Natural killer cell (primary cell): ENCODE measurements around the gene ARMH3. TPM values are rescaled to one million over a fixed set of nuclear protein-coding genes. Genes with fewer than 3 reads are reported as not detected.

ENCODE experiments used
- ATAC-seq, 3 donors: fragments of 150-1000 bp in 2 of 3; fragments of 200-7000 bp in 1 of 3; cut with Tn5 transposase; 1 replicate in 1 of 3; 2 replicates in 2 of 3; pipeline ENCODE4 v1.10.0; 2021; ENCODE audit warnings: mild to moderate bottlenecking in 2 of 3, moderate library complexity in 2 of 3
- DNase-seq, 2 donors: peaks; one replicate each; pipeline versions ENCODE4 v3.0.0 to v3.0.0-alpha.2; 2013 to 2021; ENCODE audit warnings: mixed read lengths in 1 of 2
- H3K27ac ChIP-seq: one replicate; pipeline ENCODE4 v1.5.1; 2013; ENCODE audit warnings: mild to moderate bottlenecking, low read length
- H3K27me3 ChIP-seq: one replicate; pipeline ENCODE4 v1.6.1; 2013; ENCODE audit warnings: low read length; ENCODE audit not compliant: control insufficient read depth, insufficient read depth
- H3K36me3 ChIP-seq: one replicate; pipeline ENCODE4 v1.6.1; 2013; ENCODE audit warnings: low read length; ENCODE audit not compliant: control insufficient read depth, insufficient read depth
- H3K4me1 ChIP-seq: one replicate; pipeline ENCODE4 v1.6.1; 2013; ENCODE audit warnings: low read length; ENCODE audit not compliant: control insufficient read depth, insufficient read depth
- H3K4me3 ChIP-seq: one replicate; pipeline ENCODE4 v1.5.1; 2013; ENCODE audit warnings: low read length
- H3K9me3 ChIP-seq: one replicate; pipeline ENCODE4 v1.6.1; 2013; ENCODE audit warnings: low read length; ENCODE audit not compliant: control insufficient read depth, insufficient read depth
- H3K27ac Mint-ChIP-seq, 2 donors: one replicate each; pipeline ENCODE4 v1.8.0; 2022; ENCODE audit warnings: mild to moderate bottlenecking in 2 of 2, mixed read lengths in 2 of 2, moderate library complexity in 1 of 2
- H3K27me3 Mint-ChIP-seq, 2 donors: one replicate each; pipeline ENCODE4 v1.8.0; 2022; ENCODE audit warnings: low read depth in 2 of 2, mixed read lengths in 2 of 2
- H3K36me3 Mint-ChIP-seq: one replicate; pipeline ENCODE4 v1.8.0; 2022; ENCODE audit warnings: mixed read lengths
- H3K4me1 Mint-ChIP-seq, 2 donors: one replicate each; pipeline ENCODE4 v1.8.0; 2022; ENCODE audit warnings: mixed read lengths in 2 of 2
- H3K4me3 Mint-ChIP-seq: one replicate; pipeline ENCODE4 v1.8.0; 2022; ENCODE audit warnings: mild to moderate bottlenecking, moderate library complexity, mixed read lengths
- H3K9me3 Mint-ChIP-seq, 2 donors: one replicate each; pipeline ENCODE4 v1.8.0; 2022; ENCODE audit warnings: mixed read lengths in 2 of 2
- WGBS: methylation state at CpG from one replicate; pipeline ENCODE4 v1.1.7; 2013; ENCODE audit warnings: missing lambda C conversion rate; ENCODE audit not compliant: insufficient coverage; 5-methylcytosine and 5-hydroxymethylcytosine counted together
- intact Hi-C: fragments of 100-400 bp; cut with micrococcal nuclease; formaldehyde crosslinking; loops from one replicate; pipeline ENCODE4 v1.14.2; 2022
- total RNA-seq, 4 donors: library from RNA; stranded (reverse); fragments of 120-200 nt in 1 of 4; gene quantifications; one replicate each; pipeline versions ENCODE4 v1.2.3 to v1.2.4, GENCODE V29; 2013 to 2022
- TF ChIP-seq, protein P1 (sequence below): fragments of 200-600 bp; IDR thresholded peaks from one replicate; pipeline ENCODE4 v1.8.0; 2022; ENCODE audit warnings: antibody characterized with exemption

ARMH3 gene
- total RNA-seq, 3 donors from 2014 or later (not counting 1 experiment from before 2014, with no cell fraction given) = 29.9 to 38.9 (median 35.4) TPM

DNA sequence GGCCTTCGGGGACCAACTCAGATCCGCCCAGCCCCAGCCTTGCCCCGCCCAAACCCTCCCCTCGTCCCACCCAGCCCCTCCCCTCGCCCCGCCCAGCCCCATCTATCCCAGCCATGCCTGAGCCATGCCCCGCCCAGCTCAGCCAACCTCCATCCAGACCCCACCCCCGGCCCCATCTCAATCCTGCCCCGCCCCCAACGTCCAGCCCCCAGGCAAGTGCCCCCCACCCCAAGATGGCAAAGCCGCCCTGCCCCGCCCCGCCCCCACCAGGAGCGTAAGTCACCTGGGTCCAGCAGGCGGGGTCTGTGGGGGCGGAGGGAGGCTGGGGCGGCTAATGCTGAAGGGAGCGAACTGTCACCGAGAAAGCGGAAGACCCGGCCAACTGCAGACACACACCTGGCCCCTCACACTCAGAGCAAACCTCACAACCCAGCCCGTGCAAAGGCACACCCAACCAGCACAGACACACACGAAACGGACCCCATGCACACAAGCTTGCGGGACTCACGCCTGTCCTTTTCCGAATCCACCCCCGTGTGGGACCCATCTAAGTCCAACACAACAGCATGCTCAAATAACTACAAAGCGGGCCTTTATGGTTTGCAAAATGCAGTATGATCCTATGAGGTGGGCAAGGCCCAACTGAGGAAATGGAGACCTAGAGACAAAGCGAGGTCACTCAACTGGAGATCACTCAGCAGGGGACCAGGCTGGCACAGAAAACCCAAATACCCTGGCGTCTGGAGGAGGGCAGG is 226.2 kb downstream of the ARMH3 start:
- no peaks in the 10 kb centered on the region for H3K27me3 ChIP-seq
- peak; percentile 19 to 21 (median 20) for ATAC-seq
- H3K4me3 ChIP-seq = peak overlapping the region; percentile 47
- Mint-ChIP-seq H3K27me3 (no peaks in the 10 kb centered on the region), H3K27ac (peak overlapping the region; percentile 93 to 94), H3K4me1 (peaks cover 26 to 39% of the 10 kb centered on the region in 2 donors), H3K4me3 (peak overlapping the region; percentile 90), H3K36me3 (no peaks in the 10 kb centered on the region), H3K9me3 (no peaks in the 10 kb centered on the region)
- TF ChIP-seq, protein P1, sequence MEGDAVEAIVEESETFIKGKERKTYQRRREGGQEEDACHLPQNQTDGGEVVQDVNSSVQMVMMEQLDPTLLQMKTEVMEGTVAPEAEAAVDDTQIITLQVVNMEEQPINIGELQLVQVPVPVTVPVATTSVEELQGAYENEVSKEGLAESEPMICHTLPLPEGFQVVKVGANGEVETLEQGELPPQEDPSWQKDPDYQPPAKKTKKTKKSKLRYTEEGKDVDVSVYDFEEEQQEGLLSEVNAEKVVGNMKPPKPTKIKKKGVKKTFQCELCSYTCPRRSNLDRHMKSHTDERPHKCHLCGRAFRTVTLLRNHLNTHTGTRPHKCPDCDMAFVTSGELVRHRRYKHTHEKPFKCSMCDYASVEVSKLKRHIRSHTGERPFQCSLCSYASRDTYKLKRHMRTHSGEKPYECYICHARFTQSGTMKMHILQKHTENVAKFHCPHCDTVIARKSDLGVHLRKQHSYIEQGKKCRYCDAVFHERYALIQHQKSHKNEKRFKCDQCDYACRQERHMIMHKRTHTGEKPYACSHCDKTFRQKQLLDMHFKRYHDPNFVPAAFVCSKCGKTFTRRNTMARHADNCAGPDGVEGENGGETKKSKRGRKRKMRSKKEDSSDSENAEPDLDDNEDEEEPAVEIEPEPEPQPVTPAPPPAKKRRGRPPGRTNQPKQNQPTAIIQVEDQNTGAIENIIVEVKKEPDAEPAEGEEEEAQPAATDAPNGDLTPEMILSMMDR = no peak
- peak in 1 of 2 donors; percentile 82 for DNase-seq
- intact Hi-C loops = loop anchor here (1.0 kb wide), 1 partner anchor 11 kb away; the partner anchor contains the start of gene OGA
- 4% methylated on average over 20 of the region's 31 CpGs for WGBS
- no peaks in the 10 kb centered on the region for H3K36me3 ChIP-seq
- no peaks in the 10 kb centered on the region for H3K9me3 ChIP-seq
- H3K27ac ChIP-seq = peak overlapping the region; percentile 82
- H3K4me1 ChIP-seq = peaks cover 38% of the 10 kb centered on the region

DNA sequence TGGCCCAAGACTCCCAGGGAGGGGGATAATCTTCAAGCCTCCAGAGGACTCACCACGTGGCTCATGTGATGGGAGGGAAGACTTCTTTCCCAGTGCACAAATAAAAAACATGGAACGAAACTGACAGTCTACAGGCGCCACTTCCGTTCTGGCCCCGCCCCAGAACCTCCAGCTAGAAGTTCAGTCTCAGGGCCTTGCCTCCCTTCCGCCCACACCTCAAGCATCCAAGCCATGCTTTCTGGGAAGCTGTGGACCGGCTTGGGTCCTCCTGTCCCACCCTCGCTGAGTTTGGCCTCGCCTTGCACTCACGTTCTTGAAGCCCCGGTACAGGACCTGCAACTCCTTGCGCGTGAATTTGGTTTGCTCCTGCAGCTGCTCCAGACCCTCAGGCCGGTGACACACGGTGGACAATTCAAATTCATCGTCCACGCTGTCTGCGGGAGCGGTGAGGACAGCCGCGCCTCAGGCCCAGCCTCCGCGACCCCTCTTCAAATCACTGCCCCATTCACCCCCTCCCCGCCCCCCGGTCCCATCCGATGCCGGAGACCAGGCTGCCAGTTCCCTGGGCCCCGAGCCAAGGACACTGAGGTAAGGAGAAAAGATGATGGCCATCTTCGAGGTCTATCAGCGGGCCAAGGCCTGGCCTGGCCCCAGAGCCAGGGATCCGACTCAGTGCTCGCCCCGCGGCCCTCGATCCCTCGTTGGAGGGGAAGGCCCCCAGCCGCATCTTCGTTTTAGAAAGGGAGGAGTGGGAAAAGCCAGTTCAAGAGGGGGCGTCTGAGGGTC is 227.0 kb downstream of the ARMH3 start:
- H3K9me3 Mint-ChIP-seq = no peaks in the 10 kb centered on the region
- H3K27ac ChIP-seq = no peak overlapping the region
- H3K4me3 Mint-ChIP-seq = no peak overlapping the region
- peaks cover 24 to 31% of the 10 kb centered on the region in 2 donors for H3K4me1 Mint-ChIP-seq
- peaks cover 30% of the 10 kb centered on the region for H3K4me1 ChIP-seq
- no peaks in the 10 kb centered on the region for H3K27me3 Mint-ChIP-seq
- no peaks in the 10 kb centered on the region for H3K36me3 Mint-ChIP-seq
- TF ChIP-seq, protein P1 = no peak
- intact Hi-C loops = no loop called here
- H3K27ac Mint-ChIP-seq = no peak overlapping the region
- no peaks in the 10 kb centered on the region for H3K36me3 ChIP-seq
- WGBS = 77% methylated on average over 38 of the region's 39 CpGs
- no peaks in the 10 kb centered on the region for H3K27me3 ChIP-seq
- no peaks in the 10 kb centered on the region for H3K9me3 ChIP-seq
- no peak for DNase-seq
- ATAC-seq = no peak
- no peak overlapping the region for H3K4me3 ChIP-seq

DNA sequence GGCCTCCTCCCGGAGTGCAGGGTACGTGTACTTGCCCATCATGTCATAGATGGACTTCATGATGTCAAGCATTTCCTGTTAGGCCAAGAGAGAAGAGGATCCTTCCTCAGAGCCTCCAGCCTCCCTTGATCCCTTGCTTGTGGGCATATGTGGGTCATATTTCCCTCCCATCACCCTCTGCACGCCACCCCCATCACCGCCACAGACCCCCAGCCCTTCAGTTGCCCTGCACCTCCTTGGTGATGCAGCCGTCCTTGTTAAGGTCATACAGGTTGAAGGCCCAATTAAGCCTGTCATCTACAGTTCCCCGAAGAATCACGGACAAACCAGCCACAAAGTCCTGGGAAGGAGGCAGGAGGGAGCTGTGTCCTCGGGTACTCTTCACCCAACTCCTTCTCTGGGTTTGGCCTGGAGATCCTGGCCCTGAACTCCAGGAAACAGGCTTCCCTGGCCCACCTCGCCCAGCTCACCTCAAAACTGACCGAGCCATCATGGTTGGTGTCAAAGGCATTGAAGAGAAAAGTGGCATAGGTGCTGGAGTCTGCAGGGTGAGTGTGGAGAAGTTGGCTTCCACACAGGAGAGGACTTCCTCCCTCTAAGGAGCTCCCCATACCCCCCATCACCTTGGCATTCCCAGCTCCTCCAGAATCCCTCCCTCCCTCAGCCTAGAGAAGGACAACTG is 227.9 kb downstream of the ARMH3 start:
- TF ChIP-seq, protein P1 = no peak
- DNase-seq = no peak

More for the DNA sequence above, 227.9 kb downstream of the ARMH3 start:
- no peaks in the 10 kb centered on the region for H3K27me3 ChIP-seq
- no peaks in the 10 kb centered on the region for H3K9me3 ChIP-seq
- peaks cover 26% of the 10 kb centered on the region for H3K4me1 ChIP-seq
- Mint-ChIP-seq H3K4me1 (peaks cover 24 to 25% of the 10 kb centered on the region in 2 donors), H3K9me3 (no peaks in the 10 kb centered on the region), H3K27me3 (no peaks in the 10 kb centered on the region), H3K36me3 (no peaks in the 10 kb centered on the region), H3K4me3 (no peak overlapping the region), H3K27ac (no peak overlapping the region)
- no peaks in the 10 kb centered on the region for H3K36me3 ChIP-seq
- ATAC-seq = no peak
- intact Hi-C loops = no loop called here
- WGBS = 93% methylated on average over 9 of the region's 10 CpGs
- H3K27ac ChIP-seq = no peak overlapping the region
- no peak overlapping the region for H3K4me3 ChIP-seq
